ENCODE measurements around the gene NEK7. TPM values are rescaled to one million over a fixed set of nuclear protein-coding genes. Genes with fewer than 3 reads are reported as not detected.

The NEK7 gene
- total RNA-seq, 4 donors from 2014 or later = 123 to 219 (median 141) TPM

DNA sequence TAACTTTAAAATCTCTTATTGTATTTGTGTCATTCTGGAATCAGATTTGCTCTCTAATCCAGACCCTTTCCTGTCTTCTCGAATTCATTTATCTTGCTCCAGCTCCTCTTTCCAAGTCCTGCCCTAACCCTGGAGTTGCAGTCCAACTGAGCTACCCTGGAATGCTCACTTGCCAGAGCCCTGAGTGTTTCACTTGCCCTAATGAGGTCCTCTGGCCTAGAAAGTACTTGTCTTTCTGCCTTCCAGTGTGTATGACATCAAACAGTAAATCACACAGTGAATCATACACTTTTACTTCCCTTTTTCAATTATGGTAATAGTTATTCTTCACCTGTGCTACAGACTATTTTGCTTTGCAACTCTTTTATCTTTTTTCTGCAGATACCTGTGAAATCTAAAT, 96.9 kb downstream of the NEK7 start:
- Histone ChIP-seq H3K36me3 (no peaks in the 10 kb centered on the region), H3K4me1 (peaks cover 0 to 4% (median 0%) of the 10 kb centered on the region in 4 donors), H3K9me3 (peaks cover 0 to 4% (median 0%) of the 10 kb centered on the region in 4 donors), H3K27me3 (no peaks in the 10 kb centered on the region), H3K4me3 (no peak overlapping the region), H3K27ac (no peak overlapping the region)
- TF ChIP-seq, protein P1, sequence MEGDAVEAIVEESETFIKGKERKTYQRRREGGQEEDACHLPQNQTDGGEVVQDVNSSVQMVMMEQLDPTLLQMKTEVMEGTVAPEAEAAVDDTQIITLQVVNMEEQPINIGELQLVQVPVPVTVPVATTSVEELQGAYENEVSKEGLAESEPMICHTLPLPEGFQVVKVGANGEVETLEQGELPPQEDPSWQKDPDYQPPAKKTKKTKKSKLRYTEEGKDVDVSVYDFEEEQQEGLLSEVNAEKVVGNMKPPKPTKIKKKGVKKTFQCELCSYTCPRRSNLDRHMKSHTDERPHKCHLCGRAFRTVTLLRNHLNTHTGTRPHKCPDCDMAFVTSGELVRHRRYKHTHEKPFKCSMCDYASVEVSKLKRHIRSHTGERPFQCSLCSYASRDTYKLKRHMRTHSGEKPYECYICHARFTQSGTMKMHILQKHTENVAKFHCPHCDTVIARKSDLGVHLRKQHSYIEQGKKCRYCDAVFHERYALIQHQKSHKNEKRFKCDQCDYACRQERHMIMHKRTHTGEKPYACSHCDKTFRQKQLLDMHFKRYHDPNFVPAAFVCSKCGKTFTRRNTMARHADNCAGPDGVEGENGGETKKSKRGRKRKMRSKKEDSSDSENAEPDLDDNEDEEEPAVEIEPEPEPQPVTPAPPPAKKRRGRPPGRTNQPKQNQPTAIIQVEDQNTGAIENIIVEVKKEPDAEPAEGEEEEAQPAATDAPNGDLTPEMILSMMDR (IDR thresholded peaks at IDR 0.05) = no peak
- TF ChIP-seq POLR2A (IDR thresholded peaks at IDR 0.05) = no peak
- no peak for TF ChIP-seq EP300 (IDR thresholded peaks at IDR 0.05)
- 60 to 68% methylated on average over 1 of the region's 1 CpG for WGBS, 2 donors
- no peak for DNase-seq (ENCODE audit: low spot score in 2 of 2)

DNA sequence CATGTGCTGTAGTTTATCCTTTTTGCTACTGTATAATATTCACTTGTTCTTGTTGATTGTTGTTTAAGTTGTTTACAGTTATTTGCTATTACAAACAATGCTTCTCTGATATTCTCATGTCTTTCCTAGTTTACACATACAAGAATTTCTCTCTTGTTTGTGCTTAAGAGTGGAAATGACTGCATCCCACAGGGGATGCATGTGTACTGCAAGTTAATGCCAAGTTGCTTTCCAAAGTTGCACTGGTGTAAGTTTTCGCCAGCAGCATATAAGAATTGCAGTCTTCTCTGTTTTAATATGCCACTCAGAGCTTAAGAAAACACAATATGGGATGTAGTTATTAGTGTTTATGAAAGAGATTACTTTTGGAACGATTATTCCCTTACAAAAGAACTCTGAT, 97.7 kb downstream of the NEK7 start:
- H3K36me3 ChIP-seq = no peaks in the 10 kb centered on the region
- no peak for DNase-seq (ENCODE audit: low spot score in 2 of 2)
- no peaks in the 10 kb centered on the region for H3K27me3 ChIP-seq
- H3K9me3 ChIP-seq = peaks cover 0 to 4% (median 0%) of the 10 kb centered on the region in 4 donors
- H3K27ac ChIP-seq = no peak overlapping the region
- no peak for TF ChIP-seq EP300 (IDR thresholded peaks at IDR 0.05)
- TF ChIP-seq, protein P1 (IDR thresholded peaks at IDR 0.05) = peak in 1 of 5 experiments; percentile 16
- H3K4me1 ChIP-seq = peaks cover 0 to 4% (median 0%) of the 10 kb centered on the region in 4 donors
- H3K4me3 ChIP-seq = no peak overlapping the region
- 58 to 64% methylated on average over 2 of the region's 2 CpGs for WGBS, 2 donors

DNA sequence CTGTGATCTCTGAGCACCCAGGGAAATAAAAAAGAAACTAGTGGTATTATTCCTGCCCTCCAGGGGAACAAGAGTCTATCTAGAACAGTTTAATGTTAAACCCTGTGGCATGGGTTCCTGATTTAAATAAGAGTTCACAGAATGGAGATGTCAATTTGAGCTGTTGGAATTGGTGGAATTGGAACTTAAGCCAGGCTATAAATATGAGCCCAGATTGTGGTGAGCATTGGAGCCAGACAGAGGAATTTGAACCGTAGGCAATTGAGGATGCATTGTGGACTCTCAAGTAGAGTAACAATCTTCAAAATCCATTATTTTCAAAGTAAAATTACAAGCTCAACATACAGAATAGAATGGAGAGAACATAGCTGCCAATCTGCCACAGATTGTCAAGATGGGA, 98.2 kb downstream of the NEK7 start:
- DNase-seq (ENCODE audit: low spot score in 2 of 2) = no peak
- WGBS, 2 donors = 57 to 72% methylated on average over 1 of the region's 1 CpG
- TF ChIP-seq, protein P1 (IDR thresholded peaks at IDR 0.05) = no peak
- TF ChIP-seq POLR2A (IDR thresholded peaks at IDR 0.05) (no peak), EP300 (IDR thresholded peaks at IDR 0.05) (no peak)
- no peaks in the 10 kb centered on the region for H3K36me3 ChIP-seq
- peaks cover 0 to under 1% (median 0%) of the 10 kb centered on the region in 4 donors for H3K9me3 ChIP-seq
- H3K27me3 ChIP-seq = no peaks in the 10 kb centered on the region
- H3K4me1 ChIP-seq = peaks cover 0 to 9% (median 0%) of the 10 kb centered on the region in 4 donors
- no peak overlapping the region for H3K27ac ChIP-seq
- H3K4me3 ChIP-seq = no peak overlapping the region

DNA sequence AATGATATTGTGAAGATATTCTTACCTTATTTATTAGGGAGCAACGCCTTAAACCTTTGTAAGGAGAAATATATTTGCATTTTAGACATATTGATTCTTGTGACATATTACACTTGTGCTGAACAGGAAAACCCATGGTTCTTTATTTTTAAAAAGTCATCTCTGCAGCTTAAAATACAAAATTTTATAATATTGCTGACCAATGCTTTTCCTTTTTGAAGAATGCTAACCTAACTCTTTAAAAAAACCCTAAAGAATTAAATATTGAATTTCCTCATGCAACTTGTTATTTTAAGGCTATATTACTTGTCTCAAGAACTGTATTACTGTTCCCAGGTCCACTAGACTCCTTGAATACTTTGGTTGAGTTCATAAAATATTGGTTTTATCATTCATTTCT, 99.0 kb downstream of the NEK7 start:
- TF ChIP-seq, protein P1 (IDR thresholded peaks at IDR 0.05) = no peak
- TF ChIP-seq POLR2A (IDR thresholded peaks at IDR 0.05) (no peak), EP300 (IDR thresholded peaks at IDR 0.05) (no peak)
- no peak for DNase-seq (ENCODE audit: low spot score in 2 of 2)
- H3K27me3 ChIP-seq = no peaks in the 10 kb centered on the region
- no peaks in the 10 kb centered on the region for H3K9me3 ChIP-seq
- no peaks in the 10 kb centered on the region for H3K36me3 ChIP-seq
- no peak overlapping the region for H3K27ac ChIP-seq
- H3K4me3 ChIP-seq = no peak overlapping the region
- 98 to 100% methylated on average over 1 of the region's 1 CpG for whole genome bisulfite sequencing, 2 donors
- H3K4me1 ChIP-seq = peaks cover 0 to 10% (median 0%) of the 10 kb centered on the region in 4 donors

DNA sequence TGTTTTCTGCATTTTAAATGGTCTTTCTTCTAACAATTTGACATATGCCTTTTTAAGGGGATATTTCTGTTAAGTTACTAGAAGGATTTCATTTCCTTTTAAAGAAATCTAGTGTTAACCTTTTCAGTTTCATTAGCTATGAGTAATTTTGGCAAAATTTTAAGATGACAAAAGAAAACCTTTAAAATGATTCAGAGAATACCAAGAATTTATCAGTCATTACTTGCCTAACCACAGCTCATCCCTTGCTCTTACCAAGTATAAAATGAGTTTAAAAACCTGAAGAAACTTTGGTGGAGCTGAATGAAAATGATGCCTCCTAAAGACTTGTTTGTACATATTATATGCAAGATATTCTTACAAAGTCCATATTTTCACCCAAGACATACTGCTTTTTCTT, 101.7 kb downstream of the NEK7 start:
- H3K4me3 ChIP-seq = no peak overlapping the region
- H3K27me3 ChIP-seq = no peaks in the 10 kb centered on the region
- H3K27ac ChIP-seq = no peak overlapping the region
- TF ChIP-seq EP300 (IDR thresholded peaks at IDR 0.05) = no peak
- TF ChIP-seq, protein P1 (IDR thresholded peaks at IDR 0.05) = no peak
- TF ChIP-seq POLR2A (IDR thresholded peaks at IDR 0.05) = no peak
- no peaks in the 10 kb centered on the region for H3K36me3 ChIP-seq
- DNase-seq (ENCODE audit: low spot score in 2 of 2) = no peak
- H3K9me3 ChIP-seq = no peaks in the 10 kb centered on the region
- H3K4me1 ChIP-seq = peaks cover 0 to 15% (median 0%) of the 10 kb centered on the region in 4 donors

All from tibial nerve (tissue), 4 donors.